COLO829 (cell line): Measurements from ENCODE around the gene GRIK4.
"Not testable (repeated sequence)": the region's sequence is repeated elsewhere in the genome, so short reads cannot be mapped to it uniquely, and the experiment has no call there.

Experiments used
- DNase-seq: peaks from one replicate; pipeline ENCODE4 v3.0.0; 2012; ENCODE audit warnings: low spot score

Gene GRIK4

GRCh38 chr11:120746376-120746775 lies 234.8 kb downstream of the GRIK4 start:
- DNase-seq: no peak

- DNase-seq: no peak
Observed at GRCh38 chr11:120746836-120747609, 235.5 kb downstream of the GRIK4 start.

- no peak for DNase-seq
Observed at GRCh38 chr11:120747850-120748814, 236.6 kb downstream of the GRIK4 start.

- no peak for DNase-seq
Observed at GRCh38 chr11:120749395-120749794, 237.8 kb downstream of the GRIK4 start.

- DNase-seq: no peak
Observed at GRCh38 chr11:120750647-120751549, 239.3 kb downstream of the GRIK4 start.

GRCh38 chr11:120751550-120751949 lies 240.0 kb downstream of the GRIK4 start:
- DNase-seq: no peak

- DNase-seq: no peak
Observed at GRCh38 chr11:120752668-120753067, 241.1 kb downstream of the GRIK4 start.

GRCh38 chr11:120756931-120757330 lies 245.4 kb downstream of the GRIK4 start:
- DNase-seq: no peak

GRCh38 chr11:120759046-120759445 lies 247.5 kb downstream of the GRIK4 start:
- DNase-seq: no peak

- not testable (repeated sequence) for DNase-seq
Observed at GRCh38 chr11:120765710-120766109, 254.2 kb downstream of the GRIK4 start.

GRCh38 chr11:120766318-120766717 lies 254.8 kb downstream of the GRIK4 start:
- DNase-seq: no peak

- no peak for DNase-seq
Observed at GRCh38 chr11:120768949-120769348, 257.4 kb downstream of the GRIK4 start.

GRCh38 chr11:120769906-120770305 lies 258.4 kb downstream of the GRIK4 start:
- no peak for DNase-seq

GRCh38 chr11:120771551-120772060 lies 260.1 kb downstream of the GRIK4 start:
- DNase-seq: no peak

GRCh38 chr11:120773501-120774031 lies 262.0 kb downstream of the GRIK4 start:
- peak; percentile 10 for DNase-seq

GRCh38 chr11:120774591-120775386 lies 263.2 kb downstream of the GRIK4 start:
- DNase-seq: no peak

- DNase-seq: peak; percentile 42
Observed at GRCh38 chr11:120775986-120776951, 264.7 kb downstream of the GRIK4 start.

GRCh38 chr11:120778685-120779490 lies 267.3 kb downstream of the GRIK4 start:
- DNase-seq: no peak
